Activated CD4-positive, alpha-beta memory T cell treated with anti-CD3 and anti-CD28 coated beads for 36 hours (primary cell): ENCODE results near the gene SCT. TPM values are rescaled to one million over a fixed set of nuclear protein-coding genes. Genes with fewer than 3 reads are reported as not detected.

ENCODE experiments used
- CTCF ChIA-PET: fragments of 350-600 bp; sonication (Branson Sonifier 250); formaldehyde crosslinking; loops from one replicate; lab custom pipeline; 2021; ENCODE audit warnings: antibody characterized with exemption, inconsistent platforms; lab: Charles Lee
- POLR2A ChIA-PET: fragments of 350-600 bp; sonication (Branson Sonifier 250); formaldehyde crosslinking; loops from one replicate; lab custom pipeline; 2021; ENCODE audit warnings: antibody characterized with exemption; lab: Charles Lee
- DNase-seq: peaks from one replicate; pipeline ENCODE4 v3.0.0-alpha.2; 2020
- H3K27ac Mint-ChIP-seq: one replicate; pipeline ENCODE4 v1.8.0; 2021; ENCODE audit warnings: mixed read lengths
- H3K27me3 Mint-ChIP-seq: one replicate; pipeline ENCODE4 v1.8.0; 2021; ENCODE audit warnings: mixed read lengths
- H3K36me3 Mint-ChIP-seq: one replicate; pipeline ENCODE4 v1.8.0; 2021; ENCODE audit warnings: mixed read lengths
- H3K4me1 Mint-ChIP-seq: one replicate; pipeline ENCODE4 v1.8.0; 2021; ENCODE audit warnings: low read depth, mixed read lengths
- H3K4me3 Mint-ChIP-seq: one replicate; pipeline ENCODE4 v1.8.0; 2021; ENCODE audit warnings: mild to moderate bottlenecking, mixed read lengths
- H3K9me3 Mint-ChIP-seq: one replicate; pipeline ENCODE4 v1.8.0; 2021; ENCODE audit warnings: mixed read lengths
- intact Hi-C: fragments of 100-400 bp; cut with micrococcal nuclease; formaldehyde crosslinking; loops from one replicate; pipeline ENCODE4 v1.15.1; 2023
- total RNA-seq, 2 experiments: library from RNA; stranded (reverse); gene quantifications; one replicate each; pipeline ENCODE4 v1.2.3, GENCODE V29; 2021

Gene SCT
- total RNA-seq, 2 experiments from 2014 or later: not detected

- no peak overlapping the region for H3K4me3 Mint-ChIP-seq
- ChIA-PET CTCF (no interaction called here), POLR2A (no interaction called here)
- H3K9me3 Mint-ChIP-seq: no peaks in the 10 kb centered on the region
- no peak overlapping the region for H3K27ac Mint-ChIP-seq
- no peak for DNase-seq
- no peaks in the 10 kb centered on the region for H3K27me3 Mint-ChIP-seq
- H3K4me1 Mint-ChIP-seq: peaks cover 31% of the 10 kb centered on the region
- intact Hi-C loops: no loop called here
- H3K36me3 Mint-ChIP-seq: peaks cover 26% of the 10 kb centered on the region
These were observed 42.7 kb downstream of the SCT start for GRCh38 chr11:584287-584686.

- H3K4me3 Mint-ChIP-seq: no peak overlapping the region
- ChIA-PET POLR2A (no interaction called here), CTCF (no interaction called here)
- no peaks in the 10 kb centered on the region for H3K9me3 Mint-ChIP-seq
- no peaks in the 10 kb centered on the region for H3K27me3 Mint-ChIP-seq
- H3K36me3 Mint-ChIP-seq: peaks cover 19% of the 10 kb centered on the region
- peaks cover 37% of the 10 kb centered on the region for H3K4me1 Mint-ChIP-seq
- no peak overlapping the region for H3K27ac Mint-ChIP-seq
- DNase-seq: no peak
- intact Hi-C loops: no loop called here
These were observed 45.2 kb downstream of the SCT start for GRCh38 chr11:581752-582151.

GRCh38 chr11:581342-581741, 45.6 kb downstream of the SCT start:
- no peak overlapping the region for H3K27ac Mint-ChIP-seq
- intact Hi-C loops: no loop called here
- POLR2A ChIA-PET: no interaction called here
- no peaks in the 10 kb centered on the region for H3K9me3 Mint-ChIP-seq
- H3K36me3 Mint-ChIP-seq: peaks cover 17% of the 10 kb centered on the region
- DNase-seq: no peak
- peaks cover 34% of the 10 kb centered on the region for H3K4me1 Mint-ChIP-seq
- H3K27me3 Mint-ChIP-seq: no peaks in the 10 kb centered on the region
- H3K4me3 Mint-ChIP-seq: no peak overlapping the region
- CTCF ChIA-PET: interaction anchor here (1.5 kb wide), 1 partner anchor 62 kb away, joined by 3 read pairs; no protein-coding TSS in a partner anchor

- ChIA-PET POLR2A (interaction anchor here (0.6 kb wide), 1 partner anchor 69 kb away, joined by 7 read pairs; no protein-coding TSS in a partner anchor), CTCF (interaction anchor here (1.2 to 1.5 kb wide), 2 partner anchors 26 to 61 kb away, joined by 3 read pairs; no protein-coding TSS in a partner anchor)
- intact Hi-C loops: loop anchor here (5.0 kb wide), 1 partner anchor 37 kb away; the partner anchor contains the start of gene IRF7
- Mint-ChIP-seq H3K27ac (no peak overlapping the region), H3K36me3 (peaks cover 16% of the 10 kb centered on the region), H3K27me3 (peaks cover 2% of the 10 kb centered on the region), H3K9me3 (no peaks in the 10 kb centered on the region), H3K4me1 (peaks cover 36% of the 10 kb centered on the region), H3K4me3 (no peak overlapping the region)
- no peak for DNase-seq
These were observed 47.0 kb downstream of the SCT start for GRCh38 chr11:579830-580601.

- intact Hi-C loops: loop anchor here (5.0 kb wide), 1 partner anchor 39 kb away; the partner anchor contains the start of gene IRF7
- ChIA-PET POLR2A (no interaction called here), CTCF (interaction anchor here (0.7 to 1.5 kb wide), 3 partner anchors 19 to 357 kb away, joined by 4 read pairs; no protein-coding TSS in a partner anchor)
- DNase-seq: no peak
- peak overlapping the region; percentile 87 for H3K4me3 Mint-ChIP-seq
- H3K27me3 Mint-ChIP-seq: peaks cover 5% of the 10 kb centered on the region
- H3K9me3 Mint-ChIP-seq: no peaks in the 10 kb centered on the region
- no peak overlapping the region for H3K27ac Mint-ChIP-seq
- H3K36me3 Mint-ChIP-seq: peaks cover 10% of the 10 kb centered on the region
- peaks cover 47% of the 10 kb centered on the region for H3K4me1 Mint-ChIP-seq
These were observed 48.5 kb downstream of the SCT start for GRCh38 chr11:578276-579035.

GRCh38 chr11:577611-577894, 49.4 kb downstream of the SCT start:
- Mint-ChIP-seq H3K4me1 (peaks cover 47% of the 10 kb centered on the region), H3K27ac (peak overlapping the region; percentile 79), H3K9me3 (no peaks in the 10 kb centered on the region), H3K4me3 (peak overlapping the region; percentile 87), H3K27me3 (peaks cover 5% of the 10 kb centered on the region), H3K36me3 (peaks cover 10% of the 10 kb centered on the region)
- no peak for DNase-seq
- intact Hi-C loops: loop anchor here (2.0 to 5.0 kb wide), 2 partner anchors 40 to 41 kb away; partner anchors contain the start of genes IRF7 and LRRC56
- CTCF ChIA-PET: interaction anchor here (0.8 to 1.5 kb wide), 3 partner anchors 18 to 58 kb away, joined by 3 to 4 read pairs (median 4); no protein-coding TSS in a partner anchor
- POLR2A ChIA-PET: interaction anchor here (0.6 to 0.7 kb wide), 2 partner anchors 11 to 39 kb away, joined by 4 to 5 read pairs; no protein-coding TSS in a partner anchor

- CTCF ChIA-PET: interaction anchor here (0.8 to 1.5 kb wide), 2 partner anchors 22 to 58 kb away, joined by 3 to 4 read pairs; no protein-coding TSS in a partner anchor
- H3K9me3 Mint-ChIP-seq: no peaks in the 10 kb centered on the region
- peak overlapping the region; percentile 79 for H3K27ac Mint-ChIP-seq
- POLR2A ChIA-PET: interaction anchor here (0.6 to 1.4 kb wide), 4 partner anchors 10 to 39 kb away, joined by 3 to 5 read pairs (median 4); partner anchors contain the start of gene IRF7
- H3K4me3 Mint-ChIP-seq: peak overlapping the region; percentile 87
- peaks cover 5% of the 10 kb centered on the region for H3K27me3 Mint-ChIP-seq
- DNase-seq: no peak
- intact Hi-C loops: loop anchor here (1.0 to 5.0 kb wide), 3 partner anchors 17 to 40 kb away; partner anchors contain the start of genes IRF7, LMNTD2, LRRC56 and RASSF7
- peaks cover 10% of the 10 kb centered on the region for H3K36me3 Mint-ChIP-seq
- H3K4me1 Mint-ChIP-seq: peaks cover 47% of the 10 kb centered on the region
These were observed 50.0 kb downstream of the SCT start for GRCh38 chr11:576811-577610.

Other genes starting within 250 kb of the SCT start
- under 1 TPM in 1 of 2 experiments, not detected in 1; 0.40 TPM for gene PKP3, start 233.0 kb downstream of the SCT start, total RNA-seq
- 10 to 100 TPM; 55.0 to 57.2 TPM for gene SIGIRR, start 212.2 kb downstream of the SCT start, total RNA-seq
- 10 to 100 TPM; 41.7 to 45.6 TPM for gene ANO9, start 185.2 kb downstream of the SCT start, total RNA-seq
- 10 to 100 TPM; 15.0 to 16.7 TPM for gene PTDSS2, start 176.9 kb downstream of the SCT start, total RNA-seq
- 100 to 1,000 TPM; 127 to 134 TPM for gene RNH1, start 119.9 kb downstream of the SCT start, total RNA-seq
- 10 to 100 TPM; 39.8 to 42.0 TPM for gene HRAS, start 91.6 kb downstream of the SCT start, total RNA-seq
- gene LRRC56, start 89.7 kb downstream of the SCT start, total RNA-seq: 1 to 10 TPM; 1.3 to 1.6 TPM
- gene LMNTD2, start 66.4 kb downstream of the SCT start, total RNA-seq: 1 to 10 TPM; 3.1 to 3.9 TPM
- gene RASSF7, start 66.2 kb downstream of the SCT start, total RNA-seq: 10 to 100 TPM; 18.8 to 21.9 TPM
- gene PHRF1, start 50.7 kb downstream of the SCT start, total RNA-seq: 10 to 100 TPM; 32.4 to 33.5 TPM
- gene IRF7, start 11.2 kb downstream of the SCT start, total RNA-seq: 10 to 100 TPM; 79.9 to 80.7 TPM
- gene CDHR5, start 2.2 kb downstream of the SCT start, total RNA-seq: not detected
- gene DRD4, start 10.1 kb upstream of the SCT start, total RNA-seq: under 1 TPM; 0.21 to 0.39 TPM
- 10 to 100 TPM; 41.5 to 50.5 TPM for gene DEAF1, start 68.0 kb upstream of the SCT start, total RNA-seq
- gene TMEM80, start 68.6 kb upstream of the SCT start, total RNA-seq: 1 to 10 TPM; 9.5 to 9.8 TPM
- 10 to 100 TPM; 12.4 to 12.6 TPM for gene EPS8L2, start 79.0 kb upstream of the SCT start, total RNA-seq
- 100 to 1,000 TPM; 284 to 296 TPM for gene TALDO1, start 120.3 kb upstream of the SCT start, total RNA-seq
- gene GATD1, start 150.3 kb upstream of the SCT start, total RNA-seq: 10 to 100 TPM; 36.6 to 39.1 TPM
- gene CEND1, start 162.9 kb upstream of the SCT start, total RNA-seq: 1 to 10 TPM in 1 of 2 experiments, under 1 TPM in 1; 0.68 to 1.1 TPM
- 10 to 100 TPM; 28.4 to 32.2 TPM for gene SLC25A22, start 171.1 kb upstream of the SCT start, total RNA-seq
- 10 to 100 TPM; 28.3 to 32.1 TPM for gene PIDD1, start 178.1 kb upstream of the SCT start, total RNA-seq
- 1,000 to 10,000 TPM; 2,941 to 2,963 TPM for gene RPLP2, start 182.8 kb upstream of the SCT start, total RNA-seq
- 10 to 100 TPM; 33.2 to 35.0 TPM for gene PNPLA2, start 191.7 kb upstream of the SCT start, total RNA-seq
- 1 to 10 TPM; 1.8 to 2.3 TPM for gene CRACR2B, start 200.7 kb upstream of the SCT start, total RNA-seq
- 10 to 100 TPM; 40.2 to 40.9 TPM for gene CD151, start 205.8 kb upstream of the SCT start, total RNA-seq
- 10 to 100 TPM; 70.4 to 74.0 TPM for gene POLR2L, start 215.3 kb upstream of the SCT start, total RNA-seq
- 1 to 10 TPM; 5.2 to 5.3 TPM for gene TSPAN4, start 215.7 kb upstream of the SCT start, total RNA-seq